GM19372 (cell line): ENCODE results near the gene DPP9.

Experiments used
- ATAC-seq: cut with Tn5 transposase; IDR thresholded peaks from one replicate; pipeline ENCODE4 v1.9.1; 2021; ENCODE audit warnings: mild to moderate bottlenecking, low read depth, moderate library complexity; ENCODE audit not compliant: unreplicated experiment

Gene DPP9

GRCh38 chr19:4638828-4639530 is 84.7 kb downstream of the DPP9 start, which contains the start of gene TNFAIP8L1:
Gene TNFAIP8L1, plus strand, starts transcription at chr19:4639516. Its CDS starts 12,354 bp downstream, at chr19:4651870.
- peak; percentile 81 for ATAC-seq

GRCh38 chr19:4638317-4638716 is 85.3 kb downstream of the DPP9 start:
- no peak for ATAC-seq

- no peak for ATAC-seq
Measured at GRCh38 chr19:4636761-4637160, 86.9 kb downstream of the DPP9 start.

DNA sequence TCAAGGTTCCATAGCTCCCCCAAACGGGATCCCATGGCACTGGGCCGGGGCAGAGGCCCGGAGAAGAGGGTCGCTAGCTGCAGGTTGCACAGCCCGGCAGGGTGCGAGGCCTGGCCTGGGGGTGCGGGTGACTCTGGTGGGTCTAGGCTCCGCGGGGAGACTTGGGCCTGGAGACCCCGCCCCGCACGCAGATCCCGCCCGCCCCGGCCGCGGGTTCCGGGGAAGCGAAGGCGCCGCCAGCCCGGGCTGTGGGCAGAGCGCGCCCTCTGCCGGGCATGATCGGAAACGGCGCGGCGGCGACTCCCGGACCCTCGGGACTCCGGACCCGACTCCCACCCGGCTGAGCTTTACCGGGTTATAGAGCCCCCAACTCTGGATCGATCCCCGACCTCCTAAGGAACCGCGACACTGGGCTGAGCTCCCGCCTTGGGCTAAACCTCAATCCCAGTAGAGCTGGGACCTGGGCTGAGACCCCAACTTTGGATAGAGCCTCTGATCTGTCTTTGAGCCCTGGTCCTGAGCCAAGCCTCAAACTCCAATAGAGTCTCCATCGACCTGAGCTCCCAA is 87.4 kb downstream of the DPP9 start:
- ATAC-seq: no peak

DNA sequence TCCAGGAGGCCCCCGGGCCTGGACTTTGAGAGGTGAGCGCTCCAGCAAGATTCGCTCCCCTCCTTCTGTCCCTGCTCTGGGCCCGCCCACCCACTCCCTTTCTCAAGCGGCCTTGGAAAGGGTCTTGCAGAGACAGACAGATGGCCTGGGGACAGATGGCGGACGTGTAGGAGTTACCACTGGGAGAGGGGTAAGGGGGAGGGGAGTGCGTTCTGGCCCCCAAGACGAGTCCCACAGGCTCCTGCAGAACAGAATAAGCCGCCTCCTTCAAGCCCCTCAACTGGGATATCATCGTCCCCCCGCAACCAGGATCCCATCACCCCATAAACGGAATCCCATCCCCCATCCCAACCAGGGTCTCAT is 87.9 kb downstream of the DPP9 start:
- ATAC-seq: no peak

- ATAC-seq: no peak
Measured at GRCh38 chr19:4633140-4633967, 90.3 kb downstream of the DPP9 start.
